Measurements from ENCODE around the gene PTP4A1. TPM values are rescaled to one million over a fixed set of nuclear protein-coding genes. Genes with fewer than 3 reads are reported as not detected.

The PTP4A1 gene
- polyA plus RNA-seq, 1 of the 3 experiments (the other 2 are of a cell fraction), result 12.5 TPM

GRCh38 chr6:63525186-63525878, 46.9 kb upstream of the PTP4A1 start:
- WGBS (ENCODE audit: low lambda C conversion rate), result 72% methylated on average over 7 of the region's 7 CpGs
- Histone ChIP-seq H3K36me3 (replicated peaks in 1 of 2; ENCODE audit: control insufficient read depth in 1 of 2, insufficient read depth in 2 of 2, low read length in 1 of 2) (no peaks in the 10 kb centered on the region), H3K27me3 (ENCODE audit: insufficient read depth) (no peaks in the 10 kb centered on the region), H3K4me2 (no peak overlapping the region), H3K27ac (ENCODE audit: low read depth in 2 of 2, low read length in 1 of 2) (no peak overlapping the region), H3K9ac (no peak overlapping the region), H3K79me2 (ENCODE audit: insufficient read depth) (no peaks in the 10 kb centered on the region), H3K9me2 (no peaks in the 10 kb centered on the region), H3F3A (replicated peaks; ENCODE audit: insufficient read depth) (peaks cover 7% of the 10 kb centered on the region), H3K9me3 (no peaks in the 10 kb centered on the region), H2AFZ (ENCODE audit: low read depth) (no peak overlapping the region), H4K20me1 (ENCODE audit: insufficient read depth) (no peaks in the 10 kb centered on the region), H3K4me1 (ENCODE audit: control insufficient read depth in 1 of 2, insufficient read depth in 2 of 2, low read depth in 1 of 2, low read length in 1 of 2) (peaks cover 0 to 11% of the 10 kb centered on the region in 2 experiments; a peak in 2 of 4 replicates), H3K4me3 (ENCODE audit: low read depth in 2 of 2, low read length in 1 of 2) (no peak overlapping the region)
- TF ChIP-seq, protein P1, sequence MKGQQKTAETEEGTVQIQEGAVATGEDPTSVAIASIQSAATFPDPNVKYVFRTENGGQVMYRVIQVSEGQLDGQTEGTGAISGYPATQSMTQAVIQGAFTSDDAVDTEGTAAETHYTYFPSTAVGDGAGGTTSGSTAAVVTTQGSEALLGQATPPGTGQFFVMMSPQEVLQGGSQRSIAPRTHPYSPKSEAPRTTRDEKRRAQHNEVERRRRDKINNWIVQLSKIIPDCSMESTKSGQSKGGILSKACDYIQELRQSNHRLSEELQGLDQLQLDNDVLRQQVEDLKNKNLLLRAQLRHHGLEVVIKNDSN (IDR thresholded peaks at IDR 0.05; ENCODE audit: borderline replicate concordance, low read depth), result no peak
- TF ChIP-seq CTCF (IDR thresholded peaks at IDR 0.05), result no peak
- TF ChIP-seq TCF12 (IDR thresholded peaks at IDR 0.05), result no peak
- no peak for TF ChIP-seq SIN3A (IDR thresholded peaks at IDR 0.05; ENCODE audit: borderline replicate concordance, low read depth, low read length)
- no peak for TF ChIP-seq GATA2 (CRISPR knock-in tag; IDR thresholded peaks at IDR 0.05)
- ChIA-PET POLR2A (no interaction called here), CTCF (interaction anchor here (0.6 kb wide), 1 partner anchor 160 kb away, joined by 3 read pairs; no protein-coding TSS in a partner anchor)
- DNase-seq, result no peak

- POLR2A ChIA-PET, result no interaction called here
- H3K9ac ChIP-seq, result no peak overlapping the region; the same call in 1 of the 2 replicates
- peaks cover 7% of the 10 kb centered on the region for H3F3A ChIP-seq (replicated peaks; ENCODE audit: insufficient read depth)
- peak overlapping the region in 1 of 2 experiments; percentile 76; a peak in 3 of 4 replicates for H3K27ac ChIP-seq (ENCODE audit: low read depth in 2 of 2, low read length in 1 of 2)
- CTCF ChIA-PET, result no interaction called here
- peaks cover 0 to 11% of the 10 kb centered on the region in 2 experiments; a peak in 2 of 4 replicates for H3K4me1 ChIP-seq (ENCODE audit: control insufficient read depth in 1 of 2, insufficient read depth in 2 of 2, low read depth in 1 of 2, low read length in 1 of 2)
- no peaks in the 10 kb centered on the region for H3K36me3 ChIP-seq (replicated peaks in 1 of 2; ENCODE audit: control insufficient read depth in 1 of 2, insufficient read depth in 2 of 2, low read length in 1 of 2)
- TF ChIP-seq EP300 (IDR thresholded peaks at IDR 0.05; ENCODE audit: borderline replicate concordance in 1 of 2, low read depth in 1 of 2, low read length in 1 of 2) (no peak), MEF2A (IDR thresholded peaks at IDR 0.05; ENCODE audit: borderline replicate concordance, low read depth) (no peak), TAF1 (IDR thresholded peaks at IDR 0.05; ENCODE audit: borderline replicate concordance, low read depth, low read length) (no peak), RXRA (IDR thresholded peaks at IDR 0.05; ENCODE audit: borderline replicate concordance, low read depth) (no peak), YY1 (IDR thresholded peaks at IDR 0.05; ENCODE audit: low read depth) (no peak), JUND (IDR thresholded peaks at IDR 0.05) (no peak)
- H3K9me3 ChIP-seq, result no peaks in the 10 kb centered on the region
- no peak overlapping the region for H3K4me2 ChIP-seq
- DNase-seq, result no peak
- H3K79me2 ChIP-seq (ENCODE audit: insufficient read depth), result no peaks in the 10 kb centered on the region
- H3K27me3 ChIP-seq (ENCODE audit: insufficient read depth), result no peaks in the 10 kb centered on the region
- H2AFZ ChIP-seq (ENCODE audit: low read depth), result no peak overlapping the region
- H4K20me1 ChIP-seq (ENCODE audit: insufficient read depth), result no peaks in the 10 kb centered on the region
- H3K9me2 ChIP-seq, result no peaks in the 10 kb centered on the region
- no peak overlapping the region for H3K4me3 ChIP-seq (ENCODE audit: low read depth in 2 of 2, low read length in 1 of 2)
These were observed 45.3 kb upstream of the PTP4A1 start for GRCh38 chr6:63526931-63527330.

Data from SK-N-SH (cell line).